GM18508 (cell line): ENCODE measurements around the gene SLC16A1.
A peak's percentile ranks its signal among the peaks of the same experiment; 100 is the strongest.
"Not testable (repeated sequence)": the region's sequence is repeated elsewhere in the genome, so short reads cannot be mapped to it uniquely, and the experiment has no call there.

Experiments used
- ATAC-seq: cut with Tn5 transposase; IDR thresholded peaks from one replicate; pipeline ENCODE4 v1.9.1; 2021; ENCODE audit warnings: moderate number of reproducible peaks; ENCODE audit not compliant: insufficient read depth, unreplicated experiment

Gene SLC16A1, protein sequence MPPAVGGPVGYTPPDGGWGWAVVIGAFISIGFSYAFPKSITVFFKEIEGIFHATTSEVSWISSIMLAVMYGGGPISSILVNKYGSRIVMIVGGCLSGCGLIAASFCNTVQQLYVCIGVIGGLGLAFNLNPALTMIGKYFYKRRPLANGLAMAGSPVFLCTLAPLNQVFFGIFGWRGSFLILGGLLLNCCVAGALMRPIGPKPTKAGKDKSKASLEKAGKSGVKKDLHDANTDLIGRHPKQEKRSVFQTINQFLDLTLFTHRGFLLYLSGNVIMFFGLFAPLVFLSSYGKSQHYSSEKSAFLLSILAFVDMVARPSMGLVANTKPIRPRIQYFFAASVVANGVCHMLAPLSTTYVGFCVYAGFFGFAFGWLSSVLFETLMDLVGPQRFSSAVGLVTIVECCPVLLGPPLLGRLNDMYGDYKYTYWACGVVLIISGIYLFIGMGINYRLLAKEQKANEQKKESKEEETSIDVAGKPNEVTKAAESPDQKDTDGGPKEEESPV

GRCh38 chr1:112955773-112956543 is at the start of gene SLC16A1:
SLC16A1 (minus strand) TSS chr1:112956196; CDS start chr1:112929308, 26,888 bp downstream.
- ATAC-seq = peak; percentile 32

- ATAC-seq = no peak
Observed at GRCh38 chr1:113003751-113004690, 48.0 kb upstream of the SLC16A1 start.

- ATAC-seq = no peak
Observed at GRCh38 chr1:113002297-113002696, 46.3 kb upstream of the SLC16A1 start.

GRCh38 chr1:112998592-112999235 is 42.7 kb upstream of the SLC16A1 start:
- no peak for ATAC-seq

DNA sequence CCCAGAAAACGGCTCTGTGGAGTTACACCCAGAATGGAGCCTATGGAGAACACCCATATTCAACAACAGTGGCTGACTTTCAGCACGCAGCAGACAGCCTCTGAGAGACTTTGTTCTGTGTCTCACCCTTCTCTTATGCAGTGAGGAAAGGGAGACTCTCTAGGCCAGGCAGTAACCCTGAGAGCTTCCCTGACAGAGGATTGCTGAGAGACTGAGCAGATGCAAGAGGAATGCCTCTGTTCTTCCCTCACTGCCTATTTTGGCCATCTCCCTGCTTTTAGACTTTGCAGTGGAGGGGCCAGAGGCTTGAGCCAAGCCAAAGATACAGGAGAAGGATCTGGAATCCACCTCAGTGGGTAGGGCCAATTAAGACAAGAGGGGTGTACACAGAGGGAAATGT is 41.8 kb upstream of the SLC16A1 start:
- ATAC-seq = no peak

GRCh38 chr1:112995890-112996289 is 39.9 kb upstream of the SLC16A1 start:
- ATAC-seq = no peak

- ATAC-seq = not testable (repeated sequence)
Observed at GRCh38 chr1:112995021-112995420, 39.0 kb upstream of the SLC16A1 start.

DNA sequence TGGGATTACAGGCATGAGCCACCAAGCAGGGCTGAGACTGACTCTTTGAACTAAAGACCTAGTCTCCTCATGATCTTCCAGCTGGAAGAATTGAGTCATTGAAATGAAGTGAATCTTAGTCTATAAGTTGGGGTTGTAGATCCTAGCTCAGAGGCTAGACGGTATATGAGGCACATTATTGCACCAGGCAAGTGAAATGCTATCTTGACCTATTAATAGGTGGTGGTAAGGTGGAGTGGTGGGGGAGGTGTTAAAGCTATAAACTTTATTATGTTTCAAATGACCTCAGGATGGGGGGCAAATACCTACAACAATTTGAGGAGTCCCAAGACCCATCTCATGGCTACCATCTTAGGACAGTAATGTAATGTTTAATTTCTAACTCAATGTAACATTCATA is 36.8 kb upstream of the SLC16A1 start:
- no peak for ATAC-seq

DNA sequence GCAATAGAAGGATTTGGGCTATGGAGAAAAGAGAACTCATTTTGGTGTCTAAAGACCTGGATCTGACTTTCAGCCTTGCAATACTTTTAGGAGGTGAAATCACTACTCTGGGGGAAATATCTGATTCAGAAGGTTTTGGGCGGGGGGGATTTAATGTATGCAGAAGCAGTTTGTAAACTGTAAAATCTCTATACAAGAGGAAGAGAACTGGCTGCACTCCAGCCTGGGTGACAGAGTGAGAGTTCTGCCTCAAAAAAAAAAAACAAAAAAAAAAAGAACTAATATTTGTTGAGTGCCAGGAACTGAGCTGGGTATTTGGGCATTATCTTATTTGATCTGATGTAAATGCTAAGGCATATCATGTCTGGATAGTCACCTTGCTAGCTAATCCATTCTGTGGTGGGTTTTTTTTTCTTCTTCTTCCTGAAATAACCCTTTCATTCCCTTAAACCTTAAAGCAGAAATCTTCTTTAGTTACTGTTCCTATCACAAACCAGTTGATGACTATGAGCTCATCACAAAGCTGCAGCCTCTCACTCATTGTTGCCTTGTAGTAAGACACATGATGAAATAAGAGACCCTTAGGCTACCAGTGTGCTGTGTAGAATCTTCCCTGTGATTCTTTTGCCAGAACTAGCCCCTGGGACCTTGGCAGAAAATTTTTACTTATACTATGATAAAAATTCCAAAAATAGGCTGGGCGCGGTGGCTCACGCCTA is 35.6 kb upstream of the SLC16A1 start:
- no peak for ATAC-seq

GRCh38 chr1:112990271-112990670 is 34.3 kb upstream of the SLC16A1 start:
- ATAC-seq = no peak

DNA sequence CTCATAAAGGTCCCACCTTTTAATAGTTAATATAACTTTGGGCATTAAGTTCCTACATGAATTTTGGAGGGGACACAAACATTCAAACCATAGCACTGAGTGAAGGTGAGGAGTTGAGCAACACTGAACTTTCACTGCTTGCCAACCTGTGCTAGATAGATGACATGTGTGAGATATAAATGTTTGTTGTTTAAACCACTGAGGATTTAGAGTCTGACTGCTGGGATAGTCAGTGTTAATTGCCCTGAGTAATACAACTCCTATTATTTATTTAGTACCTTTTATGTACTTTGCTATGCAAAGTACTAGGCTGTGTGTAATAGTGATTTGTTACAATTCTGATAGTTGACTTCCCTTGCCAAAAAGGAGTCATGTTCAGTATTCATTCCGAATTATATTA is 32.4 kb upstream of the SLC16A1 start:
- no peak for ATAC-seq

- no peak for ATAC-seq
Observed at GRCh38 chr1:112985123-112985522, 29.1 kb upstream of the SLC16A1 start.

DNA sequence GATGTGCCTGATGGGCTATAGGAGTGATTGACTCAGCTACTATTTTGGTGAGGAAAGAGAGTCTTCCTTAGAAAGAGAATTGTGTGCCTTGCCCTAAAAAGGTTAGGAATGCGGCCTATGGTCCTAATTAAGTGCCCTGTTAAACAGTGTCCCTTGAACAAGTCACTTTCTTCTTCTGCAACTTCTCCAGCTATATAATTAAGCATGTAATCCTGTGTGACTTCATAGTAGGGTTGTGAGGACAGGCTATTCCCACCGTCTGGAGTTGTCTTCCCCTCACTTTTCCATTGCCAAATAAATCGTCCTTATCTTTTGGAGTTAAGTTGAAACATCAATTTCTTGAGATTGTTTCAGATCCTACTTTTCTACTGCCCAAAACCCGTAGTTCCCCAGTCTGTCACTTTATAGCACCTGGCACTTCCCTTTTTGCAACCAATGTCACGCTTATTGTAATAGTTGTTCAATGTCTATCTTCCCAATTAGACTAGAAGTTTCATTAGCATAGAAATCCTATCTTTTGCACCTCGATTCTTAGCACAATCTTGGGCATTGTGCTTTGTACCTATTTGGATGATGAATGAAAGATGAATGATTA is 27.6 kb upstream of the SLC16A1 start:
- no peak for ATAC-seq

GRCh38 chr1:112982853-112983536 is 27.0 kb upstream of the SLC16A1 start:
- no peak for ATAC-seq

GRCh38 chr1:112982328-112982727 is 26.3 kb upstream of the SLC16A1 start:
- ATAC-seq = no peak

DNA sequence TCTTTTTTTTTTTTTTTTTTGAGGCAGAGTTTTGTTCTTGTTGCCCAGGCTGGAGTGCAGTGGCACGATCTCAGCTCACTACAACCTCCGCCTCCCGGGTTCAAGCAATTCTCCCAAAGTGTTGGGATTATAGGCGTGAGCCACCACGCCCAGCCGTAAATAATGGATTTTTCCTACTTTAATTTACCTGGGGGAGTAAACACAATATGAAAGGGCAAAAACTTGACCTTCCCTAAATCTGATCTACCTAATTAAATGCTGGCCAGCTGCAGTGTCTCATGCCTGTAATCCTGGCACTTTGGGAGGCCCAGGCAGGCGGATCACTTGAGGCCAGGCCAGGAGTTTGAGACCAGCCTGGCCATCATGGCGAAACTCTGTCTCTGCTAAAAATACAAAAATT is 25.8 kb upstream of the SLC16A1 start:
- not testable (repeated sequence) for ATAC-seq

- no peak for ATAC-seq
Observed at GRCh38 chr1:112981426-112981825, 25.4 kb upstream of the SLC16A1 start.

- no peak for ATAC-seq
Observed at GRCh38 chr1:112975336-112975735, 19.3 kb upstream of the SLC16A1 start.
